ENCODE data around the gene KCTD3. TPM values are rescaled to one million over a fixed set of nuclear protein-coding genes. Genes with fewer than 3 reads are reported as not detected.

Gene KCTD3
- total and polyA plus RNA-seq, 2 of the 13 experiments (the other 11 are each of a cell fraction or from before 2014, with no cell fraction given), result 49.8 to 68.1 TPM

- WGBS (ENCODE audit: low lambda C conversion rate), result 65% methylated on average over 5 of the region's 5 CpGs
- BruUV-seq (replicated peaks), result no TSS peak
- TF ChIP-seq FOXP4 (CRISPR knock-in tag; IDR thresholded peaks at IDR 0.05) (no peak), ZNF891 (CRISPR knock-in tag; IDR thresholded peaks at IDR 0.05) (no peak), SMARCE1 (IDR thresholded peaks at IDR 0.05; ENCODE audit: borderline replicate concordance) (no peak), TOPORS (CRISPR knock-in tag; IDR thresholded peaks at IDR 0.05) (no peak), HNF1B (CRISPR knock-in tag; IDR thresholded peaks at IDR 0.05) (no peak), ELF4 (CRISPR knock-in tag; IDR thresholded peaks at IDR 0.05; ENCODE audit: borderline replicate concordance) (no peak), JUN (CRISPR knock-in tag; IDR thresholded peaks at IDR 0.05) (no peak), CCDC6 (CRISPR knock-in tag; IDR thresholded peaks at IDR 0.05) (no peak), MNT (IDR thresholded peaks at IDR 0.05) (no peak)
- TF ChIP-seq, protein P1, sequence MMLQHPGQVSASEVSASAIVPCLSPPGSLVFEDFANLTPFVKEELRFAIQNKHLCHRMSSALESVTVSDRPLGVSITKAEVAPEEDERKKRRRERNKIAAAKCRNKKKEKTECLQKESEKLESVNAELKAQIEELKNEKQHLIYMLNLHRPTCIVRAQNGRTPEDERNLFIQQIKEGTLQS (CRISPR knock-in tag; IDR thresholded peaks at IDR 0.05), result no peak
- TF ChIP-seq, protein P2, sequence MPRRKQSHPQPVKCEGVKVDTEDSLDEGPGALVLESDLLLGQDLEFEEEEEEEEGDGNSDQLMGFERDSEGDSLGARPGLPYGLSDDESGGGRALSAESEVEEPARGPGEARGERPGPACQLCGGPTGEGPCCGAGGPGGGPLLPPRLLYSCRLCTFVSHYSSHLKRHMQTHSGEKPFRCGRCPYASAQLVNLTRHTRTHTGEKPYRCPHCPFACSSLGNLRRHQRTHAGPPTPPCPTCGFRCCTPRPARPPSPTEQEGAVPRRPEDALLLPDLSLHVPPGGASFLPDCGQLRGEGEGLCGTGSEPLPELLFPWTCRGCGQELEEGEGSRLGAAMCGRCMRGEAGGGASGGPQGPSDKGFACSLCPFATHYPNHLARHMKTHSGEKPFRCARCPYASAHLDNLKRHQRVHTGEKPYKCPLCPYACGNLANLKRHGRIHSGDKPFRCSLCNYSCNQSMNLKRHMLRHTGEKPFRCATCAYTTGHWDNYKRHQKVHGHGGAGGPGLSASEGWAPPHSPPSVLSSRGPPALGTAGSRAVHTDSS (CRISPR knock-in tag; conservative IDR thresholded peaks at IDR 0.05), result no peak
- TF ChIP-seq, protein P3, sequence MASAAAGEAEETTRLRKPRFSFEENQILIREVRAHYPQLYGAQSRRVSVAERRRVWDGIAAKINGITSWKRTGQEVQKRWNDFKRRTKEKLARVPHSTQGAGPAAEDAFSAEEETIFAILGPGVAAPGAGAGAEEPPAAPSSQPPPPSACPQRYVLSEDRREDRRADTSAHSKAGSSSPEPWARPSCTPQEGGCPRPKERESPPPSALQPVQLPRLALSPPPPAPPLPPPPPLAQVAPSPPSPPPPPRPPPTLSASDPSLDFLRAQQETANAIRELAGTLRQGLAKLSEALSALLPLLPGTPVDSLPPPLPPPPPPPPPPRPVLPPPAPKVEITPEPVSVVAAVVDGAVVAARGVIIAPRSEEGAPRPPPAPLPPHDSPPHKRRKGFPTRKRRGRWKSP (CRISPR knock-in tag; IDR thresholded peaks at IDR 0.05), result no peak
- TF ChIP-seq, protein P4, sequence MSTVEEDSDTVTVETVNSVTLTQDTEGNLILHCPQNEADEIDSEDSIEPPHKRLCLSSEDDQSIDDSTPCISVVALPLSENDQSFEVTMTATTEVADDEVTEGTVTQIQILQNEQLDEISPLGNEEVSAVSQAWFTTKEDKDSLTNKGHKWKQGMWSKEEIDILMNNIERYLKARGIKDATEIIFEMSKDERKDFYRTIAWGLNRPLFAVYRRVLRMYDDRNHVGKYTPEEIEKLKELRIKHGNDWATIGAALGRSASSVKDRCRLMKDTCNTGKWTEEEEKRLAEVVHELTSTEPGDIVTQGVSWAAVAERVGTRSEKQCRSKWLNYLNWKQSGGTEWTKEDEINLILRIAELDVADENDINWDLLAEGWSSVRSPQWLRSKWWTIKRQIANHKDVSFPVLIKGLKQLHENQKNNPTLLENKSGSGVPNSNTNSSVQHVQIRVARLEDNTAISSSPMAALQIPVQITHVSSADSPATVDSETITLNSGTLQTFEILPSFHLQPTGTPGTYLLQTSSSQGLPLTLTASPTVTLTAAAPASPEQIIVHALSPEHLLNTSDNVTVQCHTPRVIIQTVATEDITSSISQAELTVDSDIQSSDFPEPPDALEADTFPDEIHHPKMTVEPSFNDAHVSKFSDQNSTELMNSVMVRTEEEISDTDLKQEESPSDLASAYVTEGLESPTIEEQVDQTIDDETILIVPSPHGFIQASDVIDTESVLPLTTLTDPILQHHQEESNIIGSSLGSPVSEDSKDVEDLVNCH (CRISPR knock-in tag; IDR thresholded peaks at IDR 0.05), result no peak
These were observed 36.6 kb upstream of the KCTD3 start for GRCh38 chr1:215530401-215530984.

More at GRCh38 chr1:215530401-215530984, 36.6 kb upstream of the KCTD3 start:
- H4K20me1 ChIP-seq (ENCODE audit: insufficient read depth, low read length), result no peaks in the 10 kb centered on the region
- no peaks in the 10 kb centered on the region for H3K4me1 ChIP-seq (ENCODE audit: insufficient read depth, low read length)
- POLR2A ChIA-PET, result no interaction called here
- no peak overlapping the region for H3K4me2 ChIP-seq (ENCODE audit: low read depth, low read length)
- H3K4me3 ChIP-seq (replicated peaks in 1 of 3; ENCODE audit: insufficient read depth in 1 of 3, low read depth in 2 of 3, low read length in 3 of 3), result no peak overlapping the region
- no peaks in the 10 kb centered on the region for H3K9me3 ChIP-seq (ENCODE audit: low read length)
- no peaks in the 10 kb centered on the region for H3K36me3 ChIP-seq (replicated peaks in 1 of 2; ENCODE audit: control insufficient read depth in 1 of 2, insufficient read depth in 2 of 2, low read length in 2 of 2)
- FAIRE-seq (no peak), ATAC-seq (no peak), DNase-seq (ENCODE audit: low spot score) (no peak)
- H3K27ac ChIP-seq (ENCODE audit: extremely low read length, insufficient read depth, low read length), result no peak overlapping the region
- H3K79me2 ChIP-seq (ENCODE audit: insufficient read depth, low read length), result no peaks in the 10 kb centered on the region
- H3K9ac ChIP-seq (ENCODE audit: insufficient read depth, low read depth, low read length), result no peak overlapping the region
- no peaks in the 10 kb centered on the region for H3K27me3 ChIP-seq (ENCODE audit: control insufficient read depth in 1 of 2, insufficient read depth in 2 of 2, low read length in 2 of 2)
- in situ Hi-C loops (cut with HindIII; ENCODE audit: extremely low pct_ligation_motif_present, low pct_unique_long_range_greater_than_20kb), result no loop called here
- no peak overlapping the region for H2AFZ ChIP-seq (ENCODE audit: low read length)
- intact Hi-C loops (cut with micrococcal nuclease; ENCODE audit: unreplicated experiment), result no loop called here
- CTCF ChIA-PET (ENCODE audit: low intra/inter-chr PET ratio, low total read pairs), result no interaction called here

All from HepG2 (cell line).